Cardiac fibroblast (primary cell): ENCODE data around the gene YBX2.

Experiments
- DNase-seq, 2 donors: peaks; one replicate each; pipeline versions ENCODE4 v3.0.0 to v3.0.0-alpha.2; 2010; ENCODE audit warnings: low read depth in 2 of 2
- H3K4me3 ChIP-seq, 2 donors: replicated peaks in 1 of 2; 1 replicate in 1 of 2; 2 replicates in 1 of 2; pipeline ENCODE4 v1.5.1; 2011; ENCODE audit warnings: low read depth in 2 of 2, low read length in 2 of 2, mild to moderate bottlenecking in 2 of 2, moderate library complexity in 1 of 2
- CTCF ChIP-seq: IDR thresholded peaks from one replicate; pipeline ENCODE4 v1.5.1; 2011; ENCODE audit warnings: low read depth, mild to moderate bottlenecking, low read length, inconsistent platforms

YBX2 gene

GRCh38 chr17:7328009-7328408 lies 33.6 kb upstream of the YBX2 start:
- no peak for DNase-seq
- peak overlapping the region in 1 of 2 donors; percentile 89 for H3K4me3 ChIP-seq
- TF ChIP-seq CTCF = no peak

DNA sequence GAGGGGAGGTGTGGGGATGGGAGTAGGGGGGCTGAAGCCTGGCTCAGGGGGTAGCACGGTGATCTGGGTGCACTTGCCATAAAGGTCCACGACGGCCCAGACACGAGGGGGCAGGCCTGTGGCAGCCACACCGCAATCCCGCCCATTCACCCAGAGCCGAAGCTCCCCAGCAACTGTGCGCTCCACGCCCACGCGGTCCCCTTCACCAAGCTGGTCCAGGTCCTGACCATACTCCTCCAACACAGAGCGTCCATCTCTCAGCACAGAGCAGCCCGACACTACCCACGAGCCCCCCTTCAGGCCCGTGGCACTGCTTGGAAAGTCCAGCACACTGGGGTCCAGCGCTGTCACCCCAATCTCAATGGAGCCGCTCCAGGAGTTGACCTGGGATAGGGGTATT lies 33.1 kb upstream of the YBX2 start:
- TF ChIP-seq CTCF = no peak
- no peak overlapping the region for H3K4me3 ChIP-seq
- no peak for DNase-seq

GRCh38 chr17:7327056-7327455 lies 32.6 kb upstream of the YBX2 start:
- no peak for TF ChIP-seq CTCF
- no peak overlapping the region for H3K4me3 ChIP-seq
- no peak for DNase-seq

DNA sequence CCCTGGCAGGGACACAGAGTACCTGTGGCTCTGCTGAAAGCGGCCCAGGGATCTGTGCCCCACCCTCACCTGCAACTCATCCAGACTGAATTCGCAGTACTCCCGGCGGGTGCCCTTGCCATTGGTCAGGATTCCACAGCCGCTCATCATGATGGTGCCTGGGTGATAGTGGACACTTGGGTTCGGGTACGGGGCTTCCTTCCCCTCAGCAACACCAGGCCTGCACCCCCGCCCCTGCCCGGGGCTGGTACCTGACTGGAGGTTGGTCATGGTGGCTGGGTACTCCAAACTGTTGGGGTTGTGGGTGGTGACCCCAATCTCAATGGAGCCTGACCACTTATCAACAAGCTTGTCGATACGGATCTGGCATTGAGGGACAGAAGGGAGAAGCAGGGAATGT lies 31.7 kb upstream of the YBX2 start:
- H3K4me3 ChIP-seq = no peak overlapping the region
- DNase-seq = no peak
- no peak for TF ChIP-seq CTCF

GRCh38 chr17:7325031-7325528 lies 30.6 kb upstream of the YBX2 start:
- no peak overlapping the region for H3K4me3 ChIP-seq
- no peak for DNase-seq
- no peak for TF ChIP-seq CTCF

- H3K4me3 ChIP-seq = no peak overlapping the region
- TF ChIP-seq CTCF = no peak
- no peak for DNase-seq
Measured at GRCh38 chr17:7324438-7324779, 30.0 kb upstream of the YBX2 start.

DNA sequence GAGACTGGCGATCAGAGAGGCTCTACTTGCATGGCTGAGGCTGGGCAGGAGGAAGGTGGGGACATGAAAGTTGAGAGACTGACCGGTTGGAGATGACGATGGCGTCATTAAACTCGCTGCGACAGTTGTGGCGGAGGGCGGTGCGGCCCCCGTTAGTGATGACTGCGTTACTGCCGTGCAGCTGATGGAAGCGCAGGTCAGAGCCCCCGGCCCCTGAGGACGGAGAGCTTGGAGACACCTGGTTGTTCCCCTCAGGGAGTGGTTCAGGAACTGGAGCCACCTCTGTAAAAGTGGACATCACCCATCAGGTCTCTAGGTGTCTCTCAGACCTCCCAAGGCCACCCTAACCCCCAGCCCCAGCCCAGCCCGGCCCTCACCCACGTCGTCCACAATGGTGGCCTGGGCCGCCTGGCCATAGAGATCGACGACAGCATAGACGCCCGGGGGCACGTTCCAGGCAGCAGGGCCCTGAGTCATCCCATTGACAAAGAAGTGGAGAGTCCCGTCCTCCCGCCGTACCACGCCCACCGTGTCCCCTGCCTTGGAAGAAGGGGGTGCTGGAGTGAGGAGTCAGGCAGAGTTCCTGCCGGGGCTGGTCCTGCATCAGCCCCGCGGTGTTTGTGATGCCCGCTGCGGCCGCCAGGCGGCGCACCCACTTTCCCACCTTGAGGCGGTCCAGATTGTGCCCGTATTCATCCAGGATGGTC lies 29.4 kb upstream of the YBX2 start:
- peak; percentile 48 to 51 for DNase-seq
- TF ChIP-seq CTCF = peak; percentile 92
- H3K4me3 ChIP-seq = no peak overlapping the region
